ENCODE results near the gene TM4SF5.

GRCh38 chr17:4733073-4733531 lies 38.6 kb upstream of the TM4SF5 start:
- TF ChIP-seq POLR2A (IDR thresholded peaks at IDR 0.05; ENCODE audit: low read length) (no peak), GATA1 (IDR thresholded peaks at IDR 0.05; ENCODE audit: low read depth, low read length) (no peak)
